Astrocyte of the hippocampus (primary cell): ENCODE data around the gene FBXW5.
A peak's percentile ranks its signal among the peaks of the same experiment; 100 is the strongest.

Experiments
- DNase-seq: peaks from one replicate; pipeline ENCODE4 v3.0.0; 2011; ENCODE audit warnings: low read depth, low spot score

Gene FBXW5

DNA sequence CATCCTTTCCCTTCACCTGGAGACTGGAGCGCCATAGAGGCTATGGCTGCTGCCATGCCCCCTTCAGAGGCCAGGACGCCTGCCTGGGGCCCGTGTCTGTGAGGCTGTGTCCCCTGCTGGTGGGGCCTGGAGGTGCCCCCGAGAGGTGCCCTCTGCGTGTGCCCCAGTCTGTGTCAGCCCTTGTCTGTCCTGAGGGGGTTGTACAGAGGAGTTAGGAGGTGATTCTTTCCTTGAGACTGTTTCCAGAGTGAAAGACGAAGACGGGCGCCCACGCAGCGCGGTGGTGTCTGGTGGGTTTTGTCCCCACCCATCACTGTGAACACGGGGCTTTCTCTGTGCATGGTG lies 33.7 kb downstream of the FBXW5 start:
- no peak for DNase-seq

DNA sequence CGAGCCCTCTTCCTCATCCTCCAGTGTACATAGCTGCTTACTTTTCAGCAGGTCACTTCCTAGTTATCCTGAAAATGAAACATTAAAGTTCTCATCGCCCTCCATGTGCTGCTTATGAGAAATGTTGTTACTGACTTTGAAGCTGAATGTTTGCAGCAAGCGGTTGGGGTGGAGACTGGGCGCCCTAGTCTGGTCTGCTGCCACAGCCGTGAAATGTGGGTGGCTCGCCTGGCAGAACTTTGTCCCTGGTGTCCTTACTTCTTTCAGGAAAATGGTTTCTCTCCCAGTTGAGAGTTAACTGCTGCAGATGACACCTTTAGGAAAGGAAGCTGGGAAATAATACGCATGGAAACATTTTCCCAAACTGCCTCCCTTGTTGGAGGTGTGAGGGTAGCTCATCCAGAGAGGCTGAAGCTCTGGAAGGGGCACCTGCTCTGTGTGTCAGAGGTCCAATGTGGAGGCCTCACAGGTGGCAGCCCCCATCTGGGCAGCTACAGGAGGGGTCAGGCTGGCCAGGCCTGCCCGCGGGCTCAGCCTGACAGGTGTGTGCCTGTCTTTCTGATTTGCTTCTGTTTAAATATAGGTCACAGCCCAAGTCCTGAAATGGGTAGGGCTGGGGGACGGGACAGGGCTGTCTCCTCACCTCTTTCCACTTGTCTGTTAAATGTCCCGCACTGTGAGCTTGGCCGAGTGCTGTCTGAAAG lies 34.2 kb downstream of the FBXW5 start:
- no peak for DNase-seq

DNA sequence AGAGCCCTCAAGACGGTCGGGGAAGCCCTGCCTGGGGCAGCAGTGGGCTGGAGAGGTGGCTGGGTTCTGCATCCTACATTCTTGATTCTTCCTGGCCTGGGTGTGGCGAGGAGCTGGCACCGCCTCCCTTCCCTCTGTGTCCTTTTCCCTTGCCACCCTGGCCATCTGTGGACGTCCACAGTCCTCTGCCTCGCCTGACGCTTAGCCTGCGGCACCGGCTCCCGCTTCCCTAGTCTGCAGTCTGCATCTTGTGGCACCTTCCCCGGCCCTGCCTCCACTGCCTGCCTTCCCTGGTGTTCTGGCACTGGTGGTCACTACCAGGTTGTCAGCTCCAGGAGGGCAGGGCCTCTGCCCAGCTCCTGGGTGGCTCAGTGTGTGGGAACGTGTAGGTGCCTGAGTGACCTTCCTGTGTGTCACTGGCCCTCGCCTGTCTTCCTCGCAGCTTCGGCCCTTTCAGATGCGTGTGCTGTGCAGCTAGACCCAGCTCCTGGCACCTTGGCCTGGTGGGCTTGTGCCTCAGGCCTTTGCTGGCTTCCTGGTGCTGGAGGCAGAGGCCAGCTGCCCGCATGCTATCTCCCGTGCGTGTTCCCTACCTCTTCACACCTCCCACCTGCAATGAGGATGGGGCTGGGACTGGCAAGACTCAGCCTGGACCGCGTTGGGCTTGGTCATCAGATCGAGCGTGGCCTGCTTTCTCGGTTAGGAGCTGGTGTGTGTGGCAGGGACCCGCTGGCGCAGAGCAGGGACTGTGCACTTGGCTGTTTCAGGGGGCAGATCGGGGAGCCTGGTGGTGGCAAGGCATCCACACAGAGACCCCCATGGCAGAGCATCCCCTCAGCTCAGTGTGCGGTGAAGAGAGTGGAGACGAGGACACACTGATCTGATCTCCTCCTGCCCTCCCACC lies 37.3 kb downstream of the FBXW5 start:
- no peak for DNase-seq

DNA sequence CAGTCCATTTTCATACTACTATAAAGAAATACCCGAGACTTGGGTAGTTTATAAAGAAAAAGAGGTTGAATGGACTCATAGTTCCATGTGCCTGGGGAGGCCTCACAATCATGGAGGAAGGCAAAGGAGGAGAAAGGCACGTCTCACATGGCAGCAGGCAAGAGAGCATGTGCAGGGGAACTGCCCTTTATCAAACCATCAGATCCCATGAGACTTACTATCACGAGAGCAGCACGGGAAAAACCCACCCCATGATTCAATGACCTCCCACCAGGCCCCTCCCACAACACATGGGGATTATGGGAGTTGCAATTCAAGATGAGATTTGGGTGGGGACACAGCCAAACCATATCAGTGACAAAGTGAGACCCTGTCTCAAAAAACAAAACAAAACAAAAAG lies 38.3 kb downstream of the FBXW5 start:
- no peak for DNase-seq

DNA sequence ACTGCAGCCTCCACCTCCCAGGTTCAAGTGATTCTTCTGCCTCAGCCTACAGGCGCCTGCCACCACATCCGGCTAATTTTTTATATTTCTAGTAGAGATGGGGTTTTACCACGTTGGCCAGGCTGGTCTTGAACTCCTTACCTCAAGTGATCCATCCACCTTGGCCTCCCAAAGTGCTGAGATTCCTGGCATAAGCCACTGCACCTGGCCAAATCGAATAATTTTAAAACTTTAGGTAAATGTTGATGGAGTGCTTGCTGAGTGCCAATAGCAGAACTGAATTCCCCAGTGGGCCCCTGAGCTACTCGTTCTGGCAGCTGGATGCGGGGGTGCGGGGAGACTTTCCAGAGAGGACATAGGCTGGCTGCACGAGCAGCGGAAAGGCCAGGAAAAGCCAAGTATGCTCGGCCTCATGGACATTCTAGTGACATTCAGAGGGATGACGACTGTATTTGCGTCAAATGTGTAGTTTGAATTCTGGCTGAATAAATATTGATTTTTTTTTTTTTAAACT lies 41.4 kb downstream of the FBXW5 start:
- DNase-seq = no peak

DNA sequence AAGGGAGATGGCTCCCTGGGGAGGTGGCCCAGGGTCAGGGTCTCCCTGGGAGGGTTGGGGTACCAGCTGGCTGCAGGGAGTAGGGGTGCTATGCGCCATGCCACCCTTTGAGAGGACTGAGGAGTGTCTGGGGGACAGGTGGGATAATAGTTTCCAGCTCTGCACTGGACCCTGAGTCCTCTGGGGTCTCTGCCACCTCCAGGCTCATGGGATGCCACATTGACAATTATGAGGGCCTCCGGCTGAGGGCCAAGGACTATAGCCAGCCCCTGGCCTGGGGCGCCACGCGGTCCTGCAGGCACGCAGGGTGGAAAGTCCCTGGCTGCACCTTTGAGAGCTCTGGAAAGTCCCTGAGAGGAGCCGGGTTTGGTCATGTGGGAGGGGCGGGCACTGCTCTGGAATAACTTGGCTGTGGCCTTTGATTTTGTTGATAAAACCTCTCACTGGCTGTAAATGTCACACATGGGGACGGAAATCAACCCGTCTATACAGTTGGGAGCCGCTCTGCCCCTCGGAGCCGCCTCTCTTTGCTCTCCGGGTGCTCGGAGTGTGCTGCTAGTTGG lies 42.2 kb downstream of the FBXW5 start:
- DNase-seq = peak; percentile 91

DNA sequence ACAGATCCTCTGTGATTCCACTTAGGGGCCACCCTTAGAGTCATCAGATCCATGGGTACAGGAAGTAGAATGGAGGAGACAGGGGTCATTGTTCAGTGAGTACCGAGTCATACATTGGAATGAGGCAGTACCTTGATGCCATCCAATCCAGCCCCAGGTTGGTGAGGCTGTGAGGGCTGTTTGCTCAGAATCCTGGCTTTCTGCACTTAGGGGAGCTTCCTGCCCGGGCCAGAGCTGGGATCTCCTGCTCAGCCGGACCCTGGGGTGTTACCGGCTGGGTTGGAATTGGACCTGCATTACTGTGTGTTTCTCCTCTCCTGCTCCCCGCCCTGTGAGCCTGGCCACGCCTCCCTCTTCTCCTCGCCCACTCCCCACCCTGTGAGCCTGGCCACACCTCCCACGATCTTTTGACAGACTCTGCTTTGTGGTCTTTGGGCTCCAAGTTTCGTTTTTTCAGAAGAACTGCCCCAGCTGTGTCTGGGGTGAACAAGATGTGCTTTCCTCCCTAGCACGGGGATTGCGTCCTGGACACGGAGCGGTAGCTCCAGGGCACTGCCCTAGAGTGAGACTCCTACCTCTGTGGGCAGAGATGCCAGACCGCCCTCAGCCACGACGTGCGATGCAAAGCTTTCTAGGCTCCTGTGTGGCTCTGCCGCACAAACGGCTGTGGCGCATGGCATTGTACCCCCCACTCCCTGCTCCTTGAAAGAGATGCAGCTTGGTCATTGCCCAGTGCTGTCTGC lies 42.9 kb downstream of the FBXW5 start:
- peak; percentile 70 for DNase-seq

DNA sequence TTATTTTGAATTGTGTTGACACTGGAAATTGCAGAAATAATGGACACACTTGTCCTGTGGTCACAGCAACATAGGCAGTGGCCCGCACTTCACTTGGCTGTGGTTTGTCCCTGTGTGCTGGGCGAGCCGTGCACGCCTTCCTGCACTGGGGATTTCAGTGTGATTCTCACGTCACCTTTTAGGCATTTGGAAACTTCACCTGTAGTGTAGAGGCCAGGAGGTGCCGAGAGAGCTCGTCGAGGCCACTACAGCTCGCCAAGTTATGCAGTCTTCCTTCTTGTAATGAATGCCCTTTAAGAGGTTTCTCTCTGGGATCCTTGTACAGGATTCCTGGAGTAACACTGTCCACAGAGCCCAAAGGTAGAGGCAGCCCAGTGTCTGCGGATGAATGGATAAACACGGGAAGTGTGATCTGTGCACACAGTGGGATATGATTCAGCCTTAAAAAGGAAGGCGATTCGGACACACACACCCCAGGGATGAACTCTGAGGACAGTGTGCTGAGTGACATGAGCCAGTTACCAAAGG lies 43.5 kb downstream of the FBXW5 start:
- no peak for DNase-seq

DNA sequence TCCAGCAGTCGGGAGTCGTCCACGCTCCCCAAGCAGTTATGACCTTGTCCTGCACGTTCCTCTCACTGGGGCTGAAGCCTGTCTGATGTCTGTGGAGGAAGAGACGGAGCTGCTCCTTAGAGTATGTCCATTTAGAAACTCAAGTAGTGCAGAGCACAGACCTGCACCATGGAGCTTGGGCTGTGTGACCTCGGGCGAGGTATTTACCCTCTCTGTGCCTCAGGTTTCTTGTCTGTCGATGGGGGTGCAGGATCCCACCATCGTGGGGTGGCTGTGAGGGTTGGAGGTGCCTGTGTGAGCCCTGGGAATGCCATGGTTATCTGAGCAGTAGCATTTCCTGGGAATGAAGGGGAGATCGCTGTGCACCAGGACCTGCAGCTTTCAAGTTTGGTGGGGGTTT lies 44.0 kb downstream of the FBXW5 start:
- DNase-seq = no peak

DNA sequence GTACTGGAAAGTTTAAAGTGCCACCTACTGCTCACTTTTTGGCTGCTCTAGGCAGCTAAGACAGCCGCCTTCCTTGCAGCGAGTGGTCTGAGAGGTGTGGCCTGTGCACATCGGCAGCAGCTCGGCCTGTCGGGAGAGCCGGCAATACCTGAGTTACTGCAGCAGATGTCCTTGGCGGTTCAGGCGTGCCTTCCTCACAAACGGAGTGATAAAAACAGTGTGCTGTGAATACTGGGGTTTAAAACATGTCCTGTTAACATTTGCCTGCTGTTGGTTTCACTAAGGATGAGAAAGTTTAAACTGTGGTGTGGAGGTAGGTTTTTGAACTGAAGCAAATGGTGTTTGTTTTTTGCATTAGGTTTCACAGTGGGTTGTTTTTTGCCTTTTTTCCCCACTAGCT lies 45.3 kb downstream of the FBXW5 start:
- no peak for DNase-seq

DNA sequence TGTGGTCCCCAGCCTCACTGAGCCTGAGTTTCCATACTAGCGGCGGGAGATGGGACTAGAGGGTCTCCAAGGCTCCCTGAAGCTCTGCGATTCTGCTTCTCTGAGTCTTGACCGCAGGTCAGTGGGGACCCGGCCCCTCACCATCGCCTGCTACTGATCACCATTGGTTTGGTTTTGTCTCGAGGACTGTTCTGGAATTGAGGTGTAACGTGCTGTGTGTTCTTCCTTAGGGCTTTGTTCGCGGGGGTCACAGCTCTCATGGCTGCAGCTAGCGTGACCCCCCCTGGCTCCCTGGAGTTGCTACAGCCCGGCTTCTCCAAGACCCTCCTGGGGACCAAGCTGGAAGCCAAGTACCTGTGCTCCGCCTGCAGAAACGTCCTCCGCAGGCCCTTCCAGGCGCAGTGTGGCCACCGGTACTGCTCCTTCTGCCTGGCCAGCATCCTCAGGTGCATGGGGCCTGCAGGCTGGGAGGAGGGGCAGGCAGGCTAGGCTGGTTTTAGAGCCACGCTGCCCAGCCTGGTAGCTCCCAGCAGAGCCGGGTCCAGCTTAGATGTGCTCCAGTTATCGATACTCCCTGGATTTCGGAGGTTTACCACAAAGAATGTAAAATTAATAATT lies 45.9 kb downstream of the FBXW5 start:
- DNase-seq = no peak

DNA sequence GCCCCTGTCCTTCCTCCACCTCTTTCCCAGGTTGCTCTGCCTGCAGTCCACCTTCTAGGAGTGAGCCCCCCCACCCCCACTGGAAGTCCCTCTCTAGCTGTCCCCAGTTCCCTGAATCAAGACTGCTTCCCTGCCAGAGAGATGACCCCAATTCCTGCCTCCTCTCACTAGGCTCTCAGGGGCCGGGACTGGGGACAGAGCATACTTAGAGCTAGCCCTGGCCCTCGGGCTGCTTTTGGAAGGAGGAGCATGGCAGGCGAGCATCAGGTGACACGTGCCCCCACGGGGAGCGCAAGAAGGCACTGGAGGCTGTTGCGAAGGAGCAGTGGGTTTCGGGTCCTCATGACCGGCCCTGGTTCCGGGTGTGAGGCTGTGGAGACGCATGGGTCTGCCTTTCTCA lies 48.5 kb downstream of the FBXW5 start:
- DNase-seq = no peak

DNA sequence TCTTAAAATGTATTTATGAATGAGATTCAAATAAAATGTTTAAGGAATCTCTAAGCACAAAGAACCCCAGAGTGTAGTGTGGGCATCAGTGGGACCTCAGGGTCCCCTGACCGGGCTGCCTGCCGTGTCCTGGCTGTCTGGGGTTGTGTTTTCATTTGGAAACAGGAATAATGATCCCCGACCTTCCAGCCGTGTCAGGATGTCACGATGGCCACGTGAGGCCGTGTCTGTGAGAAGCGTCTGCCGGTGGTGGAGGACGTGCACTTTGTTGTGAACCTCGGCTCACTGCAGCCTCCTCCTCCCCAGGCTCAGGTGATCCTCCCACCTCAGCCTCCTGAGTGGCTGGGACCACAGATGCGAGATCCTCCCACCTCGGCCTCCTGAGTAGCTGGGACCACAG lies 53.9 kb downstream of the FBXW5 start:
- DNase-seq = no peak
